Tibial nerve (tissue), 3 donors: ENCODE measurements around the gene PLA2G12A.

Source experiments
- CTCF ChIP-seq, 5 experiments: fragments of 200-600 bp in 3 of 5; fragments of 450-650 bp in 2 of 5; sonication (generic) in 3 of 5; IDR thresholded peaks; one replicate each; pipeline ENCODE4 v1.5.1; 2016 to 2019; ENCODE audit warnings: antibody characterized with exemption in 5 of 5, mild to moderate bottlenecking in 3 of 5, moderate library complexity in 2 of 5
- POLR2A ChIP-seq, 2 donors: fragments of 450-650 bp; IDR thresholded peaks; one replicate each; pipeline ENCODE4 v1.6.1; 2017; ENCODE audit warnings: antibody characterized with exemption in 2 of 2, mild to moderate bottlenecking in 2 of 2, moderate library complexity in 2 of 2

GRCh38 chr4:109682875-109683274 lies 47.0 kb downstream of the PLA2G12A start:
- TF ChIP-seq CTCF (IDR thresholded peaks at IDR 0.05) (no peak), POLR2A (IDR thresholded peaks at IDR 0.05) (no peak)
